Subcutaneous adipose tissue (tissue), 4 donors: ENCODE results near the gene PLEKHD1. TPM values are rescaled to one million over a fixed set of nuclear protein-coding genes. Genes with fewer than 3 reads are reported as not detected.

ENCODE experiments used
- CTCF ChIP-seq: fragments of 450-650 bp; IDR thresholded peaks from one replicate; pipeline ENCODE4 v1.5.1; 2016; ENCODE audit warnings: low read depth, mild to moderate bottlenecking, control low read depth, antibody characterized with exemption, moderate library complexity
- total RNA-seq, 4 donors: library from RNA; depleted of rRNA; stranded (reverse); fragments of >200 nt; gene quantifications; one replicate each; pipeline ENCODE4 v1.1.0, GENCODE V29; 2016

The PLEKHD1 gene
- total RNA-seq, 4 donors from 2014 or later, result 0.22 to 0.38 TPM; not detected in 2

- TF ChIP-seq CTCF, result no peak
Observed at GRCh38 chr14:69485315-69485660, 760 bp downstream of the PLEKHD1 start.

GRCh38 chr14:69485701-69486100 is 1.2 kb downstream of the PLEKHD1 start:
- no peak for TF ChIP-seq CTCF

GRCh38 chr14:69487226-69487625 is 2.7 kb downstream of the PLEKHD1 start:
- no peak for TF ChIP-seq CTCF

GRCh38 chr14:69487771-69488170 is 3.2 kb downstream of the PLEKHD1 start:
- TF ChIP-seq CTCF, result no peak

GRCh38 chr14:69489495-69489894 is 5.0 kb downstream of the PLEKHD1 start:
- TF ChIP-seq CTCF, result no peak

- no peak for TF ChIP-seq CTCF
Observed at GRCh38 chr14:69490219-69490918, 5.8 kb downstream of the PLEKHD1 start.

GRCh38 chr14:69491193-69491592 is 6.7 kb downstream of the PLEKHD1 start:
- no peak for TF ChIP-seq CTCF
